Measurements from ENCODE around the gene GRB2.
"Not testable (repeated sequence)": the region's sequence is repeated elsewhere in the genome, so short reads cannot be mapped to it uniquely, and the experiment has no call there.

GRB2 gene

GRCh38 chr17:75350029-75350428 is 55.4 kb downstream of the GRB2 start:
- no peak for DNase-seq (ENCODE audit: low spot score)

GRCh38 chr17:75349589-75349988 is 55.9 kb downstream of the GRB2 start:
- no peak for DNase-seq (ENCODE audit: low spot score)

- no peak for DNase-seq (ENCODE audit: low spot score)
Observed at GRCh38 chr17:75348386-75349012, 57.0 kb downstream of the GRB2 start.

- DNase-seq (ENCODE audit: low spot score) = peak; percentile 45
Observed at GRCh38 chr17:75346906-75347305, 58.6 kb downstream of the GRB2 start.

- not testable (repeated sequence) for DNase-seq (ENCODE audit: low spot score)
Observed at GRCh38 chr17:75346368-75346767, 59.1 kb downstream of the GRB2 start.

- no peak for DNase-seq (ENCODE audit: low spot score)
Observed at GRCh38 chr17:75345514-75346167, 59.8 kb downstream of the GRB2 start.

GRCh38 chr17:75344666-75345065 is 60.8 kb downstream of the GRB2 start:
- no peak for DNase-seq (ENCODE audit: low spot score)

GRCh38 chr17:75342996-75343395 is 62.5 kb downstream of the GRB2 start:
- DNase-seq (ENCODE audit: low spot score) = no peak

- no peak for DNase-seq (ENCODE audit: low spot score)
Observed at GRCh38 chr17:75341784-75342486, 63.5 kb downstream of the GRB2 start.

- DNase-seq (ENCODE audit: low spot score) = peak; percentile 44
Observed at GRCh38 chr17:75340631-75341030, 64.8 kb downstream of the GRB2 start.

GRCh38 chr17:75339971-75340370 is 65.5 kb downstream of the GRB2 start:
- no peak for DNase-seq (ENCODE audit: low spot score)

- no peak for DNase-seq (ENCODE audit: low spot score)
Observed at GRCh38 chr17:75338335-75338734, 67.1 kb downstream of the GRB2 start.

- DNase-seq (ENCODE audit: low spot score) = no peak
Observed at GRCh38 chr17:75335315-75335714, 70.2 kb downstream of the GRB2 start.

- DNase-seq (ENCODE audit: low spot score) = no peak
Observed at GRCh38 chr17:75334723-75335122, 70.8 kb downstream of the GRB2 start.

GRCh38 chr17:75331671-75332070 is 73.8 kb downstream of the GRB2 start:
- no peak for DNase-seq (ENCODE audit: low spot score)

- no peak for DNase-seq (ENCODE audit: low spot score)
Observed at GRCh38 chr17:75327757-75328156, 77.7 kb downstream of the GRB2 start.

- DNase-seq (ENCODE audit: low spot score) = no peak
Observed at GRCh38 chr17:75326226-75326848, 79.1 kb downstream of the GRB2 start.

GRCh38 chr17:75325827-75326225 is 79.7 kb downstream of the GRB2 start:
- no peak for DNase-seq (ENCODE audit: low spot score)

- DNase-seq (ENCODE audit: low spot score) = no peak
Observed at GRCh38 chr17:75325348-75325747, 80.1 kb downstream of the GRB2 start.

GRCh38 chr17:75321506-75321905 is 84.0 kb downstream of the GRB2 start:
- no peak for DNase-seq (ENCODE audit: low spot score)

GRCh38 chr17:75319904-75320691 is 85.4 kb downstream of the GRB2 start:
- no peak for DNase-seq (ENCODE audit: low spot score)

GRCh38 chr17:75318615-75319222 is 86.8 kb downstream of the GRB2 start:
- DNase-seq (ENCODE audit: low spot score) = no peak

Measured in GM03348 (cell line).